Osteoblast (primary cell): Measurements from ENCODE around the gene PRDM11. TPM values are rescaled to one million over a fixed set of nuclear protein-coding genes. Genes with fewer than 3 reads are reported as not detected.

Experiments used
- DNase-seq: peaks from one replicate; pipeline ENCODE4 v3.0.0; 2011; ENCODE audit warnings: low spot score, mixed read lengths; ENCODE audit not compliant: insufficient read length; ENCODE audit errors: missing footprints
- H2AFZ ChIP-seq: 2 replicates; pipeline ENCODE4 v1.6.0; 2011; ENCODE audit warnings: mild to moderate bottlenecking, low read length
- H3K27ac ChIP-seq: 2 replicates; pipeline ENCODE4 v1.5.1; 2011; ENCODE audit warnings: mild to moderate bottlenecking, low read depth, low read length, moderate library complexity
- H3K27me3 ChIP-seq: 2 replicates; pipeline ENCODE4 v1.6.0; 2012; ENCODE audit warnings: mild to moderate bottlenecking, control low read depth, inconsistent platforms, low read length, moderate library complexity; ENCODE audit not compliant: insufficient read depth
- H3K36me3 ChIP-seq: 2 replicates; pipeline ENCODE4 v1.5.1; 2011; ENCODE audit warnings: mild to moderate bottlenecking, low read length, control low read depth, moderate library complexity; ENCODE audit not compliant: insufficient read depth
- H3K4me1 ChIP-seq: 2 replicates; pipeline ENCODE4 v1.5.1; 2011; ENCODE audit warnings: mild to moderate bottlenecking, low read length, control low read depth, moderate library complexity; ENCODE audit not compliant: insufficient read depth
- H3K4me2 ChIP-seq: 2 replicates; pipeline ENCODE4 v1.6.0; 2011; ENCODE audit warnings: mild to moderate bottlenecking, low read length; ENCODE audit not compliant: insufficient read depth
- H3K4me3 ChIP-seq: fragments of 200-600 bp; sonication (generic); 3 replicates; pipeline ENCODE4 v1.5.1; 2012; ENCODE audit warnings: mild to moderate bottlenecking, low read length, inconsistent platforms; ENCODE audit not compliant: insufficient read depth
- H3K79me2 ChIP-seq: 2 replicates; pipeline ENCODE4 v1.6.0; 2012; ENCODE audit warnings: mild to moderate bottlenecking, low read length, control low read depth, inconsistent platforms; ENCODE audit not compliant: insufficient read depth
- H3K9me3 ChIP-seq: 2 replicates; pipeline ENCODE4 v1.5.1; 2011; ENCODE audit warnings: low read depth, low read length, control low read depth
- H4K20me1 ChIP-seq: 2 replicates; pipeline ENCODE4 v1.6.0; 2012; ENCODE audit warnings: mild to moderate bottlenecking, low read length, control low read depth; ENCODE audit not compliant: insufficient read depth
- total RNA-seq: library from RNA; depleted of rRNA; stranded (reverse); fragments of >200 nt; gene quantifications from 2 replicates; pipeline ENCODE4 v1.2.3, GENCODE V29; 2012
- TF ChIP-seq, protein P1 (sequence below): IDR thresholded peaks from 2 replicates; pipeline ENCODE4 v1.5.1; 2011; ENCODE audit warnings: mild to moderate bottlenecking, low read depth, low read length, moderate library complexity; ENCODE audit errors: extremely low read depth

Gene PRDM11
- total RNA-seq, 1 donor: 5.4 TPM

DNA sequence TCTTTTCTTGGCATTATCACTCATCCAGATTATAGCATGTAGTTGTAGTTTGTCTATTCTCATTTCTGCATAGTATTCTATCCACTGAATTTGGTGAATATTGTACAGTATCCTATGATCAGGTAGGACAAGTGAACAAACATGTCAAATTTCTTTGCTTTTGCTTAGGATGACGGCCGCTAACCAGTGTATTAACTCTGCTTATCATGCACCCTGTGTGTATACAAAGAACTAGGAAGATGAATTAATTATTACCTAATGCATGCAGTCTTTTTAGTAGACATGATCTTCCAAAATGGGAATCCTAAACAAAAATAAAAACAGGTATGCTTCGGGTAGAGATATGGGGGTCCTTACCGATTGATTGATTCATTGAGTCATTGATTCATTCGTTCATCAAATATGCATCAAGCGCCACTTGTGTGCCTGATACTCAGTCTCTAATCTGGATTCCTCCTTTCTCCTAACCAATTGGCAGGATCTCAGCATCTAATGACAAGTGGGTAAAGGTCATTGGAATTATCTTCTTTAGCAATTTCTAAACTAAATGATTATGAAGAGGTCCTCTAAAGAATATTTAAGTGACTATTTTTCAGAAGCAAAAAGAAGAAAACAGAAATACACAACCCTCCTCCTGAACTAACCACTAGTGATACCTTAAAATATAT, 27.9 kb downstream of the PRDM11 start:
- no peaks in the 10 kb centered on the region for H3K9me3 ChIP-seq
- TF ChIP-seq, protein P1, sequence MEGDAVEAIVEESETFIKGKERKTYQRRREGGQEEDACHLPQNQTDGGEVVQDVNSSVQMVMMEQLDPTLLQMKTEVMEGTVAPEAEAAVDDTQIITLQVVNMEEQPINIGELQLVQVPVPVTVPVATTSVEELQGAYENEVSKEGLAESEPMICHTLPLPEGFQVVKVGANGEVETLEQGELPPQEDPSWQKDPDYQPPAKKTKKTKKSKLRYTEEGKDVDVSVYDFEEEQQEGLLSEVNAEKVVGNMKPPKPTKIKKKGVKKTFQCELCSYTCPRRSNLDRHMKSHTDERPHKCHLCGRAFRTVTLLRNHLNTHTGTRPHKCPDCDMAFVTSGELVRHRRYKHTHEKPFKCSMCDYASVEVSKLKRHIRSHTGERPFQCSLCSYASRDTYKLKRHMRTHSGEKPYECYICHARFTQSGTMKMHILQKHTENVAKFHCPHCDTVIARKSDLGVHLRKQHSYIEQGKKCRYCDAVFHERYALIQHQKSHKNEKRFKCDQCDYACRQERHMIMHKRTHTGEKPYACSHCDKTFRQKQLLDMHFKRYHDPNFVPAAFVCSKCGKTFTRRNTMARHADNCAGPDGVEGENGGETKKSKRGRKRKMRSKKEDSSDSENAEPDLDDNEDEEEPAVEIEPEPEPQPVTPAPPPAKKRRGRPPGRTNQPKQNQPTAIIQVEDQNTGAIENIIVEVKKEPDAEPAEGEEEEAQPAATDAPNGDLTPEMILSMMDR: no peak
- DNase-seq: peak; percentile 55

DNA sequence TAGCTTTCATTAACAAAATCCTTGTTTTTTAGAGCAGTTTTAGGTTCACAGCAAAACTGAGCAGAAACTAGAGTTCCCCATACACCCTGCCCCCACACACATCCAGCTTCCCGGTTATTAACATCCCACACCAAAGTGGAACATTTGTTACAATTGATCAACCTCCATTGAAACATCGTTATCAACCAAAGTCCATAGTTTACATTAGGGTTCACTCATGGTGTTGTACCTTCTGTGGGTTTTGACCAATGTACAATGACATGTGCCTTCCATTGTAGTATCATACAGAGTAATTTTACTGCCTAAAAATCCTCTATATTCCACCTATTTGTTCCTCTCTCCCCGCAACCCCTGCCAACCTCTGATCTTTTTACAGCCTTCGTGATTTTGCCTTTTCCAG, 28.5 kb downstream of the PRDM11 start:
- H3K4me3 ChIP-seq: no peak overlapping the region
- no peak for DNase-seq
- no peak overlapping the region for H2AFZ ChIP-seq
- no peak overlapping the region for H3K27ac ChIP-seq
- peaks cover 3% of the 10 kb centered on the region for H3K27me3 ChIP-seq
- peaks cover 12% of the 10 kb centered on the region for H3K4me1 ChIP-seq
- no peaks in the 10 kb centered on the region for H3K36me3 ChIP-seq
- TF ChIP-seq, protein P1: no peak
- H3K9me3 ChIP-seq: no peaks in the 10 kb centered on the region
- H3K4me2 ChIP-seq: no peak overlapping the region
- no peaks in the 10 kb centered on the region for H3K79me2 ChIP-seq
- peaks cover 8% of the 10 kb centered on the region for H4K20me1 ChIP-seq

More for the DNA sequence above, 27.9 kb downstream of the PRDM11 start:
- H3K79me2 ChIP-seq: no peaks in the 10 kb centered on the region
- no peak overlapping the region for H3K4me2 ChIP-seq
- H3K27me3 ChIP-seq: no peaks in the 10 kb centered on the region
- H2AFZ ChIP-seq: no peak overlapping the region
- no peak overlapping the region for H3K4me3 ChIP-seq
- H4K20me1 ChIP-seq: peaks cover 8% of the 10 kb centered on the region
- no peaks in the 10 kb centered on the region for H3K36me3 ChIP-seq
- peaks cover 9% of the 10 kb centered on the region for H3K4me1 ChIP-seq
- H3K27ac ChIP-seq: no peak overlapping the region

DNA sequence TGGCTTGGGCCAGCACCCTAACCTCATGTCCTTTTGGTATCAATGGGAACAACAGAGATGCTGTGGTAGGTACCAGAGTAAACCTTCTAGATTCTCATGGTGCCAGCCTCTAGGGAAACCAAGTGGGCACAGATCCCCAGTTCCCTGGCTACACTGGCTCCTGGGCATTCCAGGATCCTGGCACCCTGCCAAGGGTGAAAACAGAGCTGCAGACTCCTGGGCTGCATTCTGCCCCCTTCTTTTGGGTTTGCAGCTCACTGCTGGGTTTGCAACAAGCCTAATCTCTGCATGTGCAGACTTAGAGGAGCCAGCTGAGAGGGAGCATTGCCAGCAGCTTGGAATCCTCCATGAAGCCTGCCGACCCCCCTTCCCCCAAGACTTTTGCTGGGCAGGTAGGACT, 30.6 kb downstream of the PRDM11 start:
- H3K36me3 ChIP-seq: no peaks in the 10 kb centered on the region
- H3K4me1 ChIP-seq: peaks cover 18% of the 10 kb centered on the region
- TF ChIP-seq, protein P1: no peak
- no peak overlapping the region for H2AFZ ChIP-seq
- no peaks in the 10 kb centered on the region for H3K79me2 ChIP-seq
- peaks cover 8% of the 10 kb centered on the region for H4K20me1 ChIP-seq
- DNase-seq: no peak
- H3K4me3 ChIP-seq: no peak overlapping the region
- H3K4me2 ChIP-seq: no peak overlapping the region
- H3K27ac ChIP-seq: no peak overlapping the region
- H3K9me3 ChIP-seq: no peaks in the 10 kb centered on the region
- H3K27me3 ChIP-seq: peaks cover 3% of the 10 kb centered on the region

DNA sequence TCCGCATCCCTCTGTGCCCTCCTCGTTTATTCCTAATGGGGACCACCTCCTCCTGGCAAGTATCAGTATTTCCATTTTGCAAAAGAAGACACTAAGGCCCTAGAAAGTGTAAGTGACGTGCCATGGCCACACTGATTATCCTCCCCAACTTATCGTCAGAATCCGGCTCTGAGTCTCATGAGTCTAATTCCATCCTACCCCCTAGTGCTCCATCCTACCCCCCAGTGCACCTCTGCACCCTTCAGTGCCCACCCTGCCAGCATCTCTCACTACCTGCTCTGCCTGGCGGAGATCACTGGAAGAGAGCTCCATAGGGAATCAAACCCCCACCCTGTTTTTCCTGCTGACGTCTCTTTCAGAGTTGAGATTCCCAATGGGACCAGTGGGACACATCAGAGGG, 31.8 kb downstream of the PRDM11 start:
- Histone ChIP-seq H3K27me3 (peaks cover 3% of the 10 kb centered on the region), H3K36me3 (no peaks in the 10 kb centered on the region), H3K9me3 (no peaks in the 10 kb centered on the region), H2AFZ (no peak overlapping the region), H3K4me1 (peaks cover 18% of the 10 kb centered on the region), H4K20me1 (peaks cover 4% of the 10 kb centered on the region), H3K4me2 (no peak overlapping the region), H3K79me2 (no peaks in the 10 kb centered on the region), H3K27ac (no peak overlapping the region), H3K4me3 (no peak overlapping the region)
- TF ChIP-seq, protein P1: no peak
- peak; percentile 76 for DNase-seq
